Anterior cingulate cortex (tissue), 58 donors: ENCODE measurements around the gene MTREX.

ENCODE experiments used
- DNase-seq, 58 donors: peaks; one replicate each; lab custom pipeline; 2025; lab: John Stamatoyannopoulos, UW

Gene MTREX

DNA sequence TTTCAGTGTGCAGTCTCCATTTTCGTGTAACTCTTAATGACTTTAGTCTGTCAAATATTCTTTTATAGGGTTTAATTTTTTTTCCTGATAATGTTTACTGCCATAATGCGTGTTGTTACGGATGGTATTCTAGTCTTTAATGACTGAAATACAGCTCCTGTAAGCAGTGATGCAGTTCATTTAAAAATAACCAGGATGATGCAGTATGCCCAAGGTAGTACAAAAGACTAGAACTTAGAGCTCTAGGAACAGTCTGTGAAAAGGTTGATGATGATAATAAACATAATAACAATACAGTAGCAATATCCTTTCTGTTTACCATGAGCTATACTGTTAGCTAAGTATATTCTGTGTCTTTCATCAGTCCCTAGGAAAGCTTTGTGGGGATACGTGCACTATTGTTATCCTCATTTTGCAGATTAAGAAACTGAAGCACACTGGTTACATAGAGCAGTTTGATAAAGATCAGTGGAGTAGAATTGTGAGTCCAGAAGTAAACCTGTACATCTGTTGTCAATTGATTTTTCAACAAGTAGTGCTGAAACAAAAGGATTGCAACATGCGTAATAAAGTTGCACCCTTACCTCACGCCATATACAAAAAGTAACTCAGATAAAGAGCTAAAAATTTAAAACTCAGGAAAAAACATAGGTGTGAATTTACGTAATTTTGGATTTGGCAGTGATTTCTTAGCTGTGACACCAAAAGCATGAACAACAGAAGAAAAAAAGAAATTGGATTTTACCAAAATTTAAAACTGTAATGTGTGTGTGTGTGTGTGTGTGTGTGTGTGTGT is 64.5 kb downstream of the MTREX start:
- no peak for DNase-seq

DNA sequence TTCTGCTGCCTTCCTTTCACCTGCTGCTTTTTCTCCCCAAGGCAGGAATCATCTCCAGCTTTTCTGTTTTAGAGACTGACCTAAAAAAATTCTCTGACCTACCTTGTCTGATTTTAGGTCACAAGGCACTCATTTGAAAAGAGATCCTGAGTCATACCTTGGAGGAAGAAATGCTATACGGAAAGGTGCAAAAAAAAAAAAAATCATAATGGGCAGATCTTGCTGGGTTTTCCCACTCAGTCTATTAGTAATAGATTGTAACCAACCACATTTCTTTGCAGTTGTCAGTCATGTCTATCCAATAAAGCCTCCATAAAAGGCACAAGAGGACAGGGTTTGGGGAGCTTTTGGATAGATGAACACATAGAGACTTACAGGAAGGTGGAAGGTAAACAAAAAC is 70.0 kb downstream of the MTREX start:
- DNase-seq: no peak

DNA sequence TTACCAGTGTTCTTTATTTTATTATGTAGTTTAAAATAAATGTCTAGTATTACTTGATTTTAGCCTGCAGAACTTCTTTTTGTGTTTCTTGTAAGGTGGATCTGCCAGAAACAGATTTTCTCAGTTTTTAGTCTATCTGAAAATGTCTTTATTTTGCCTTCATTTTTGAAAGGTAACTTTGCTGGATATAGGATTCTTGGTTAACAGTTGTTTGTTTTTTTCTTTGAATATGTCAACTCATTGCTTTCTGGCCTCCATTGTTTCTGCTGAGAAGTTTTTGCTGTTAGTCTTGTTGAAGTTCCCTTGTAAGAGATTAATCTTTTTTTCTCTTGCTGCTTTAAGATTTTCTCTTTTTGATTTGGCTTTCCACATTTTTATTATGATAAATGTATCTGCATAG is 75.5 kb downstream of the MTREX start:
- no peak for DNase-seq

DNA sequence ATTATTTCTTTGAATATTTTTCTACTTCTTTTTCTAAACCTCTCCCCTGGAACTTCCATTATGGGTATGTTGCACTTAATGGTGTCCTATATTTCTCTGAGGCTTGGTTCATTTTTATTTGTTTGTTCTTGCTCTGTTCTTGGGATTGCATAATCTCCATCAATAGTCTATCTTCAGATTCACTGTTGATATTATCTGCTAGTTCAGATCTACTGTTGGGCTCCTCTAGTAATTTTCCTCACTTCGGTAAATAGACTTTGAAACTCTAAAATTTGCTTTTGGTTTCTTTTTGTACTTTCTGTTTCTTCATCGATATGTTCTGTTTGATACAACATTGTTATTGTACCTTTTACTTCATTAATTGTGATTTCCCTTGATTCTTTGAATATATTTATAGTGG is 76.3 kb downstream of the MTREX start:
- no peak for DNase-seq

DNA sequence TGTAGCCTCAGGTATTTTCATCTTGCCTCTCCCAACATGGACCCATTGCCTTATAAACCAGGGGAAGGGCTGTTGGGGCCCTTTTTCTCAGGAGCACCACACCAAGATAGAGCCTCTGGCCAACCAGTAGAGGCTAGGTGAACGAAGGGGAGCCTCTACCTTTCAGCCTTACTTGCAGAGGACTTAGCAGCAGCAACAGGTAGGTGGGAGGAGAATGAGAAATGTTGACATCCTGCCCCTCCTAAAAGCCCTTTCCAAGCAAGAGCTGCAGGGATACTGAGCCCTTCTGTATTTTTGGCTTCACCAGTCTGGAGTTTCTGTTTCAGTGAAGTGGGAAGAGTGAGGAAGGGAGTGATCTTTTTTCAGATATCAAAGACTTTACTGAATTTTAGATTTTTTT is 77.4 kb downstream of the MTREX start:
- DNase-seq: no peak

DNA sequence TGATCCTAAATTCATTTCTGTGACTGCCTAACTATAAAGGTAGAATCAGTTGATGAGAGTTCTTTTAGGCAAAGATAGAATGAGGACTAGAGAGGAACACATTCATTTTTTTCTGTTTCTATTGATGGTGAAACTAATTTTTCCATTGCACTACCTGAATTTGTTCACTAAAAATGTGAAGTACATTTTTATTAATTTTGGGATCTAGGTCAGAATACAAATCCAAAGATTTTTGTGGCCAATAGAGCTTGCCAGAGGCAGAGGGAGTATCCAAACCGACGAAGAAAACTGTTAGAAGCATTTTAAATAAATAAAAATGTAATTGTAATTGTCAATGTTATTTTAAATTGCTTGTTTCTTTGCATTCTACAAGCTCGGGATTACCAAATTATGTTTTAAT is 78.1 kb downstream of the MTREX start:
- no peak for DNase-seq

DNA sequence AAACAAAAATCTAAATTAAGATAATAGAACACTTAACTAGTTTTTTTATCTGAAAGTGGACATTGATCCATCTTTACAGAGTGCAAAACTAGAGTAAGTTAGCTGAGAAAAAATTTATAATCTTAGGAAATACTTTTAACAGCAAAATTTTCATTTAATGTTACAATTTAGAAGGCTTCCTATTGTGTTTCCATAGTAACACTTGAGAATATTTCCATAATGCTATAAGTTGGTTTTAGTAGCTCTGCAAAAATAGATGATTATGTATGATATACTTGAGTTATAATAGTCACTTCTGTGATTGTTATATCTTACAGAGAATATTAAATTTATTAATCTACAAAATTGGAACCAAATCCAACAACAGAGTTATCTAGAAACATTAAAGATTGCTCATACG is 78.6 kb downstream of the MTREX start:
- no peak for DNase-seq

DNA sequence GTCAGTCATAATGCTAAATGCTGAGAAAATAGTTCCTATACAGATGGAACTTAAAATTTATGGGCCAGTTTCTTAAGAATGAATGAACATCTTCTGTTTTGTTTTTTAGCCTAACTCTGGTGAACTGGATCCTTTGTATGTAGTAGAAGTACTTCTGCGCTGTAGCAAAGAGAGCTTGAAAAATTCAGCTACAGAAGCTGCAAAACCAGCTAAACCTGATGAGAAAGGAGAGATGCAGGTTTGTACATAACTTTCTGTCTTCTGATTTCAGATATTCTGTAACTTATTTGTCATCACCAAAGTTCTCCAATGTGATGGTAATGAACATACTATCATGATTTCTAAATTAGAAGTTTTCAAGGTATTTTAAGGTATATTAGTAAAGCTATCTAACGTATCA is 80.1 kb downstream of the MTREX start:
- no peak for DNase-seq

DNA sequence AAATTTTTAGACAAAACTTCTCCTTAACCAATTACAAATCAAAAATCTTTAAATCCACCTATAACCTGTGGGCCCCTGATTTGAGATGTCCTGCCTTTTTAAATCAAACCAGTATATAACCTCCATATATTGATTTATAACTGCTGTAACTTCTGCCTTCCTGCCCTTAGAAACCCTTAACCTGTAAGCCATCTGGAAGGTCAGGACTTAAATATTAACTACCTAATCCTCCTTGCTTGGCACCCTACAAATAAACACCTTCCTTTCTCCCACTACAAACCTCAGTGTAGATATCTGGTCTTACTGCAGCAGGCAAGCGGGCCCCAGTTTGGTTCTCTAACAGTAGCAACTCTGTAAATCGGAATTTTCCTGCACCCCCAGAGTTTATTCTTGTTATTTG is 83.9 kb downstream of the MTREX start:
- DNase-seq: no peak

DNA sequence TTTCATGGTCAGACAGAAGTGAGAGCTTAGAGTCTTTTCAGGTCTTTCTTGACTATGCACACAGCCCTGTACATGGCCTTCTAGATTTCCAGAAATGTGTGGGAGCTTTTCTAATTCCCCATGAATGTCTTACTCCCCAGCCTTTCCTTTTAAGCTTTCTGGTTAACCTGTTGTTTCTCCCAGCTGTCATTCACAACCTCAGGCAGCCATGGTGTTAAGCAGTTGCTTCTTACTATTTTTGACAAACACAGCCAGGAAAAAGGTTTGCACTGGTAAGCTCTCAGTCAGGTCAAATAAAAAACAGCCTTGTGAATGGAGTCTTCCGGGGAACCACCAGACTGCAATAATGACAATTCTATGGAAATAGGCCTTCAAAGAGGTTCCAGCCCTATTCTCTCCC is 84.9 kb downstream of the MTREX start:
- no peak for DNase-seq

DNA sequence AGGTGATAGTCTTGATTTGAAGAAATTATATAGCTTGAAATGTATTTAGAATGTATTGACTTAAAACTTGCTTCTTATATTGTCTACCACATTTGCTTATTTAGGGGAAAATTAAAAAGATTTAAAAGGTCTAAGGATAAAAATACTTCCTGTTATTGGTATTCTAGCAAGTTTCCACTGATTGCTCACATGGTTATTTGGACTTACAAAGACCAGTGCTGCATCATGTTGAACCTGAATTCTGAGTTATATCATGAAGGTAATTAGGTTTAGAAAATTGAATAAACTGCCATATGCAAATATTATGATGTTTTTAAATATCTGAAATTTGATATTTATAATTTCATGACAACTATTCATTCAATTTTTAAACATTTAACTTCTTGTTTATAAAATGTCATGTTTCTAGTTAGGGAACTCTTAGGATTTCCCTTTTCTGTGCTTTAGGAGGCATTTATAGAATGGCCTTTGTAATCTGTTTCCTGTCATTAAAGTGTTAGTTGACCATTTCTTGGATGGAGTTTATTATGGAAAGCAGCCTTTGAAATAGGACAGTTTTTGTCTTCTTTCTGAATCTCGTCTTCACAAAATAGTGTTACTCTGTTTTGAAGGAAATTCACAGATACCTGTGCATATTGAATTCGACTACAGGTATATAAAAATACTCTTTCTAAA is 85.8 kb downstream of the MTREX start:
- DNase-seq: no peak

DNA sequence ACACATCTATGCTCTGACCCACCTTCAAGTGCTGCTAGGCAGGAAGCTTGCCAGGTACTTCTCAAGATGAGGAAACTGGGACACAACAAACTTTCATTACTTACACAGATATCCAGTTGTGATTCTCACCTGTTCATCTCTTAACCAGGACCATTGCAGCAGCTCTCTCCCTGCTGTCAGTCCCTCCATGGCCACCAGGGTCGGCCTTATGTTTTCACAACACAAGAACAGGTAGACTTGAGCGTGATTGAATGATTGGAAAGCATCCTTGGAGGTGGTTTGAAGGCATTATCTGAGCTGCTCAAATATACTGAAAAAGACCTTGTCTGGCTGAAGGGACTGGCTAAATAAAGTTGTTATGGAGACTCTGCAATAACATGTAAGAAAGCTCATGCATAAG is 94.4 kb downstream of the MTREX start:
- no peak for DNase-seq

DNA sequence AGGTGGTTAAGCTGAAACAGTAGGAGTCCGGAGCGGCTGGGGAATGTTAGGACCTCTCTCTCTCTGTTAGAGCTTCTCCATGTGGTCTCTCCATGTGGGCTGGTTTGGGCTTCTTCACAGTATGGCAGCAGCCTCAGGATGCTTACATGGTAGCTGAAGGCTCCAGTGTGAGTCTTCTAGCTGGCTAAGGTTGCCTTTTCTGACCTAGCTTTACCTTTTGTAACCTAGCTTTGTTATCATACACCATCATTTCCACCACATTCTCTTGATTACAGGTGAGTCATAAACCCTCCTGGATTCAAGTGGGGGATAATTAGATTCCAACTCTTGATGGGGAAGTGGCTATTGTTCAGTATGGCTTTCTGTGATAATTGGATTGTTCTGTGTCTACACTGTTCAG is 98.5 kb downstream of the MTREX start:
- no peak for DNase-seq

DNA sequence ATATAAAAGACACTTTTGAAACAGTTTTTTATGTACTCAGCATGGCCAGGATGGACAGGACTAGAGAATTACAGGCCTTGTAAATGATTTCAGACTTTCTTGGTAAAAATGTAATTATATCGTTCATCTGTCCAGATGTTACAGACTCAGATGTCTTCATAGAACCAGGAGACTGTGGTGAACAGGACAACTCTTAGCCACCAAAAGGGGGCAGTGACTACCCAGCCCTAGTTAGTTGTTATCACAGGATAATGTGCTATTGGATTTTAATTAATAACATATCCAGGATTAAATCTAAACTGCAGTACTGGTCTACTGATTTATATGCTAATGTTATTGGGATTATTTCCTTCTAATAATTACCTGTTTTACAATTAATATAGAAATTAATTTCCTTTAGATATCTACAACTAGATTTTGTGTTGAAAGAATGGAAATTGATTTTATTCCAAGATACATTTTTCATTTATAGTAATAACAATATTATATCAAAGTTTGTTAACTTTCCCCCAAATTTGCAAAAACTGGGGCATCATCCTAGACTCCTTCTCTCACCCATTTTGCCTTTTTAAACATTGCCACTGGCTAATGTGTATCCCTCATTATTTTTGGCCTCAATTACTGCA is 99.4 kb downstream of the MTREX start:
- peak in 12 of 58 donors; percentile 3 to 38 (median 12) for DNase-seq

DNA sequence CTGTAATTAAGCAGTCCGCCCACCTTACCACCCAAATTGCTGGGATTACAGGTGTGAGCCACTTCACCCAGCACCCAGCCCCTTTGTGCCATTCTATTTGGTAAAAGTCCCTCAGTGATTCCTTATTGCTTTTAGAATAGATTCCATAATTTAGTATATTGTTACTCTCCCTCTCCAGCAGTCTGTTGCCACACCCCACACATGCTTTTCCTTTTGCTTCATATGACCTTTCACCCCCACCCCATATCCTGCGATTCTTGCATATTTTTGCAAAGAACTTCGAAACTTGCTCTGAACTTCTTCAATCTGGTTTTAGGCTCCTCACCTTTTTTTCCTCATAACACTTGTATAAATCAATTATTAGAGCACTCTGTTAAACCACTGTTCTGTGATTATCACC is 100.2 kb downstream of the MTREX start:
- DNase-seq: no peak

DNA sequence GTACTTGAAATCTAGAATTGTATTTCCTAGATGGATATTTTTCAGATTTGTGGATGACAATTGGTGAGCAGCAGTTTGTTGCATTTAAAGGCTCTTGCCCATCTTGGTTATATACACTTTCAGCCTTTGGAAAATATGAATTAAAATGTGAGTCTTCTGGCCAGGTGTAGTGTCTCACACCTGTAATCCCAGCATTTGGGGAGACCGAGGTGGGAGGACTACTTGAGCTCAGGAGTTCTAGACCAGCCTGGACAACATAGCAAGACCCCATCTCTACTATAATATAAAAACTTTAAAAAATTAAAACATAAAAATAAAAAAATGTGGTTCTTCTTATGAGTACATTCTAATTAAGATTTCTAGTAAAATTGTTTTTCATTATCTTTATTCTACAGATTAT is 102.0 kb downstream of the MTREX start:
- no peak for DNase-seq

DNA sequence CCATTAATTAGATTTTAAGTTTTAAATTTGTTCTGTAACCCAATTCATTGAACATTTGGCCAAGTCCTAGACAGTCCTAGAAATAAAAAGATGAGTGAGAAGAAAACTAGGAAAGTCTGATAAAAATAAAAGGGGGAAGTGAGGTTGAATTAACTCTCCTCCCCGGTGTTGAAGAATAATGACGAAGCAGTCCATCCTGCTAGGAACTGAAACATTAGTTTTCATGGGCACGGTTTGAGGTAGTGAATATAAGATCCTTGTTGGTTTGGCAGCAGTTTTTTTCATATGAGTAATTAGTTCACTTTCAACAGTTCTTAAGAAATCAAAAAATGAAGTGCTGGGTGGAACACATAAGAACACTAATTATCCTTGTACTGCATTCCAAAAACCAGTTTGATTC is 103.1 kb downstream of the MTREX start:
- DNase-seq: peak in 1 of 58 donors; percentile 9

DNA sequence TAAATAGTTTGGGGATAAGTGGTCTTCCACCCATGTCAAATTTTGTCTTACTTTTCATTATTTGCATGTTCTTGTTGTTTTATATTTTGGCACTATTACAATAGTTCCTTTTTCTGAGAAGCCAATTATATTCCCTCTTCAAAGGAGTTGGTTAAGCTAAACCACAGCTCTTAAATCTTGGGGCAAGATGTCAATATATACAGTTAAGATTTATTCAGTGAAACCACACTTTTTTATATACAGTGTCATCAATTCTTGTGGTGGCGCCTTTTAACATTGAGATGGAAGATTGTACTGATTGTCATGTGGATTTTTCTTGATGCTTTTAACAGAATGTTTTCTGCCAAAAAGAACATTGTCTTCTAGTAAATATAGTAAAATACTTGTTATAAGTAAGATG is 104.1 kb downstream of the MTREX start:
- no peak for DNase-seq

DNA sequence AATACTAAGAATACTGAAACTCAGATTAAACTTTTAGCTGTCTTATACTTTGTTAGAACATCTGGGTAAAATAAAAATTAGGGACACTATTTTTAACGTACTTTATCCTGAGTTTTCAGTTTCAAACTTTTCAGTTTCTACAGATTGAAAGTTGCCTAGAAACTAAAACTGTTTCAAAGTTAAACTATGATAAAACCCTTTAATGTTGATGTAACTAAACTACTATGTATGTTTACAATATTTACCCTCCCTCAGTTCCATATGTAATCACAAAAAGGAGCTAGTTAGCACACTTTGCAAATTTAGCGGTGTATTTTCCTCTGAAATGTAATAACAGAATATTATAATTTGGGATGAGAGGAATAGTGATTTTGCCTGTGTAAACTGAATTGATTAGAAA is 105.9 kb downstream of the MTREX start:
- no peak for DNase-seq

DNA sequence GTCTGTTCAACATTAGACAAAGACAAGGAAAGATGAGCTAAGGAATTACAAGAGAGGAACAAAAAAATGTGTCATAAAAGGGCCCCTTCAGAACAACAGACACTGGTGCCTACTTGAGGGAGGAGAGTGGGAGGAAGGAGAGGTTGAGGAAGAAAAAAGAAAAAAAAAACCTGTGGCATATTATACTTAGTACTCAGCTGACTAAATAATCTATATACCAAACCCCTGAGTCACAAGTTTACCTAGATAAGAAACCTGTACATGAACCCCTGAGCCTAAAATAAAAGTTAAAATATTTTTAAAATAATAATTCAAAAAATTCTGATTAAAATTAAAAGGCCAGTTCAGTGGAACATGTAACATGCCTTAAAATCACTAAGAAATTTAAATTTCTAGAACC is 107.3 kb downstream of the MTREX start:
- DNase-seq: no peak

DNA sequence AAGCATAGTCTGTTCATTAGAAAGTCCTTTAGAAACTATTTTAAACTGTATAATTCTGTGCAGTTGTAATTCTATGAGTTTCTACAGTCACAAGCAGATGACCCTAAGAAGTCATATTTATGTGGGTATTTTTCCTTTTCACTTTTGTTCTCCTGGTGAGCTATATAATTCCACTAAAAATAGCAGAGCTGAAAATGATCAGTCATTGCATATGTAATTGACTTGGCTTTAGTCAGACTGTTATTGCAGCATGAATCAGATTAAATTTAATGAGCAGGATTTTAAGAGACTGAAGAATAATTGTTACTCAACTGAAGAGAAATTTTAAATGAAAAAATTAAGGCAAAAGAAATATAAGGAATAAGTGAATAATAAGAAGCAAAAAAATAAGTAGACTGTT is 108.5 kb downstream of the MTREX start:
- DNase-seq: no peak
